GM12873 (cell line): ENCODE data around the gene PRR9.

Source experiments
- TF ChIP-seq, protein P1 (sequence below): IDR thresholded peaks from 2 replicates; pipeline ENCODE4 v1.5.1; 2012; ENCODE audit warnings: low read depth, mild to moderate bottlenecking, moderate library complexity, low read length, control low read depth; ENCODE audit not compliant: insufficient read depth; ENCODE audit errors: missing control alignments

The PRR9 gene, protein sequence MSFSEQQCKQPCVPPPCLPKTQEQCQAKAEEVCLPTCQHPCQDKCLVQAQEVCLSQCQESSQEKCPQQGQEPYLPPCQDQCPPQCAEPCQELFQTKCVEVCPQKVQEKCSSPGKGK

GRCh38 chr1:153217212-153217611 is at the start of gene PRR9:
Gene PRR9, plus strand, starts transcription at chr1:153217584. Its CDS starts 561 bp downstream, at chr1:153218145.
- TF ChIP-seq, protein P1, sequence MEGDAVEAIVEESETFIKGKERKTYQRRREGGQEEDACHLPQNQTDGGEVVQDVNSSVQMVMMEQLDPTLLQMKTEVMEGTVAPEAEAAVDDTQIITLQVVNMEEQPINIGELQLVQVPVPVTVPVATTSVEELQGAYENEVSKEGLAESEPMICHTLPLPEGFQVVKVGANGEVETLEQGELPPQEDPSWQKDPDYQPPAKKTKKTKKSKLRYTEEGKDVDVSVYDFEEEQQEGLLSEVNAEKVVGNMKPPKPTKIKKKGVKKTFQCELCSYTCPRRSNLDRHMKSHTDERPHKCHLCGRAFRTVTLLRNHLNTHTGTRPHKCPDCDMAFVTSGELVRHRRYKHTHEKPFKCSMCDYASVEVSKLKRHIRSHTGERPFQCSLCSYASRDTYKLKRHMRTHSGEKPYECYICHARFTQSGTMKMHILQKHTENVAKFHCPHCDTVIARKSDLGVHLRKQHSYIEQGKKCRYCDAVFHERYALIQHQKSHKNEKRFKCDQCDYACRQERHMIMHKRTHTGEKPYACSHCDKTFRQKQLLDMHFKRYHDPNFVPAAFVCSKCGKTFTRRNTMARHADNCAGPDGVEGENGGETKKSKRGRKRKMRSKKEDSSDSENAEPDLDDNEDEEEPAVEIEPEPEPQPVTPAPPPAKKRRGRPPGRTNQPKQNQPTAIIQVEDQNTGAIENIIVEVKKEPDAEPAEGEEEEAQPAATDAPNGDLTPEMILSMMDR, result no peak

DNA sequence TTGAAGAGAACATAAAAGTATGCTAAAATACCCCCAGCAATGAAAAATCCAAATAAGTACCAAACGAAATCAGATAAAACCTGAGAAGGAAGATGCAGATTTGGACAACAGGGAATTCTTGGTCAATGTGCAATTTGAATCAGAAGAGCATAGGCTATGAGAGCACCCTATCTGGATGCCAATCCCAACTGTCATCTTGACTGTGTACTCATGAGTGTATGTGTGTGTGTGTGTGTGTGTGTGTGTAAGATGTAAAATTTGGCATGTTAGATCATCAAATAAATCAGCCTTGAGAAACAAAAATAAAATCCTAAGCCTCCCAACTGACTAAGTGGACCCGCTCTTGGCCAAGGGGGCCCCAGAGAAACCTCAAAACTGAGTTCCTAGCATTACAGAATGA is 48.7 kb upstream of the PRR9 start:
- TF ChIP-seq, protein P1, result no peak

- TF ChIP-seq, protein P1, result no peak
Observed at GRCh38 chr1:153174624-153175023, 42.8 kb upstream of the PRR9 start.

- TF ChIP-seq, protein P1, result no peak
Observed at GRCh38 chr1:153178922-153179321, 38.5 kb upstream of the PRR9 start.

- TF ChIP-seq, protein P1, result no peak
Observed at GRCh38 chr1:153180556-153180955, 36.8 kb upstream of the PRR9 start.

DNA sequence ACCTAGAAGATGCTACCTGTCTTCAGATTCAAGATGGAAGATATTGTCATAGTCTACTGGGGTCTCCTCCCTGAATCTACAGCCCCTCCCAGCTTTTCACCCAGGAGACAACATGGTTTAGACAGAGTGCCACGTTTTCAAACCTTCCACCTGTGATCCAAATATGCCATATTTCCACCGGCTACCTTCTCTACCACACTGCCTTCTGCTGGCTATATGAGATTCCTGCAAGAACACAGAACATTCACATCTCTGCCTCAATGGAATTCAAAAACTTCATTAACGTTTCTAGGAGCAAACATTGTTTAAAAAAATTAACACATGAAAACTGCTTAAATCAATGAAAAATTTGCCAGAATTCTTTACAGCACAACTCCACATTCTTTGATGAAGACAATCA is 27.0 kb upstream of the PRR9 start:
- TF ChIP-seq, protein P1, result peak; percentile 46

DNA sequence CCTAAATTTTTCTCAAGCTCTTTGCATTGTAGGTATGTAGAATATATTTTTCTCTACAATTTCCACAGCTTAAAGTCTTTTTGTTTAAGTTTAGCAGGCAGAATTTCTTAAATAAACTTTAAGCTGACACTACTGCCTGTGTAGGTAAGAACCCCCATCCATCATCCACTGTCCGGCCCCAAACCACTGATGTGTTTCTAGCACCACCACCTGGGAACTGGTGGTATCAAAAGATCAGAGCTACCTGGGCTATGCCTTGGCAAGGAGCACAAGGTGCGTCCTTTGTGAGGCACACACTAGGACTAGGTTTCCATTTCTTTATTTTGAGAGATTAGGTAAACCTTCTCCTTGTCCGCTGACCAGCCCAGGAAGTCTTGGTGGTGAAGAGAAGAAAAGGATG is 24.7 kb upstream of the PRR9 start:
- TF ChIP-seq, protein P1, result peak; percentile 55
